Measurements from ENCODE around the gene ZNF775. TPM values are rescaled to one million over a fixed set of nuclear protein-coding genes. Genes with fewer than 3 reads are reported as not detected.

ZNF775 gene
- total RNA-seq, 2 donors from 2014 or later: 4.2 to 11.5 TPM

DNA sequence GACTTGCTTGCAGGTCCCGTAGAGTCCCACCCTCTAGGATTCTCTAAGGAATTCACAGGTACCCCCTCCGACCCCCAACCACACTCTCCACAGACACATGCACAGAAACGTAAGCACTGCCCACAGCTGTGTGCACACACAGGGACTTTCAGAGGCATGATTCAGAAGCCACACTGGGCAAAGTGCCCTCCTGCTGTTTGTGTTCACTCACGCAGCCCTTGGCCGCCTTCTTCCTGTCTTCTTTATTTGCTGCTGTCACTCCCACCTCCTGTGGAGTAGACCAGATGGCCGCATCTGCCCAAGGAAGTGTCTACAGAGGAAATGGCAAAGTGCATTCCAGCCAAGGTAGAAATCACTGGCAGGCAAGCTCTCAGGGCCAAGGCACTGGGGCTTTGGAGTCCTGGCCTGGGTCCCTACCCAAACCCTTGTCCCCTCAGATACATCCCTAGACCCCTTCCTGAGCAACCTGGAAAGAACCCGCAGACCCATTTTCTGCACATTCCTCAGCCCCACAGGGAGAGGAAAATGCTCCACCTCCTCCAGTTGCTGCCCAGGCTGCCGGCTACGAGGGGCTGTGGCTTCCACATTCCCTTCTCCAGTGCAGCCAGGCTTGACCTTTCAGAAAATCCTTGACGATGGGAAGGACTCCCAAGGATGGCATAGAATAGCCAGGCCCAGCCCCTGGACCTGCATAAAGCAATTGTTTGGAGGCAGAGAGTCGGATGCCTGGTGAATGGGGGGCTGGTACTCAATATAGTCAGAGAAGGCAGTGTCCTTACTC is 49.7 kb downstream of the ZNF775 start:
- Histone ChIP-seq H3K4me1 (ENCODE audit: control insufficient read depth in 1 of 2, low read depth in 2 of 2) (no peaks in the 10 kb centered on the region), H3K36me3 (no peaks in the 10 kb centered on the region), H3K27me3 (replicated peaks; ENCODE audit: insufficient read depth) (no peaks in the 10 kb centered on the region), H3K27ac (no peak overlapping the region), H3K9me3 (no peaks in the 10 kb centered on the region), H3K4me3 (no peak overlapping the region)
- TF ChIP-seq, protein P1, sequence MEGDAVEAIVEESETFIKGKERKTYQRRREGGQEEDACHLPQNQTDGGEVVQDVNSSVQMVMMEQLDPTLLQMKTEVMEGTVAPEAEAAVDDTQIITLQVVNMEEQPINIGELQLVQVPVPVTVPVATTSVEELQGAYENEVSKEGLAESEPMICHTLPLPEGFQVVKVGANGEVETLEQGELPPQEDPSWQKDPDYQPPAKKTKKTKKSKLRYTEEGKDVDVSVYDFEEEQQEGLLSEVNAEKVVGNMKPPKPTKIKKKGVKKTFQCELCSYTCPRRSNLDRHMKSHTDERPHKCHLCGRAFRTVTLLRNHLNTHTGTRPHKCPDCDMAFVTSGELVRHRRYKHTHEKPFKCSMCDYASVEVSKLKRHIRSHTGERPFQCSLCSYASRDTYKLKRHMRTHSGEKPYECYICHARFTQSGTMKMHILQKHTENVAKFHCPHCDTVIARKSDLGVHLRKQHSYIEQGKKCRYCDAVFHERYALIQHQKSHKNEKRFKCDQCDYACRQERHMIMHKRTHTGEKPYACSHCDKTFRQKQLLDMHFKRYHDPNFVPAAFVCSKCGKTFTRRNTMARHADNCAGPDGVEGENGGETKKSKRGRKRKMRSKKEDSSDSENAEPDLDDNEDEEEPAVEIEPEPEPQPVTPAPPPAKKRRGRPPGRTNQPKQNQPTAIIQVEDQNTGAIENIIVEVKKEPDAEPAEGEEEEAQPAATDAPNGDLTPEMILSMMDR (IDR thresholded peaks at IDR 0.05): no peak
- ATAC-seq (ENCODE audit: insufficient number of reproducible peaks, low FRiP score, low read depth): no peak
- no peak for DNase-seq (ENCODE audit: low spot score)

DNA sequence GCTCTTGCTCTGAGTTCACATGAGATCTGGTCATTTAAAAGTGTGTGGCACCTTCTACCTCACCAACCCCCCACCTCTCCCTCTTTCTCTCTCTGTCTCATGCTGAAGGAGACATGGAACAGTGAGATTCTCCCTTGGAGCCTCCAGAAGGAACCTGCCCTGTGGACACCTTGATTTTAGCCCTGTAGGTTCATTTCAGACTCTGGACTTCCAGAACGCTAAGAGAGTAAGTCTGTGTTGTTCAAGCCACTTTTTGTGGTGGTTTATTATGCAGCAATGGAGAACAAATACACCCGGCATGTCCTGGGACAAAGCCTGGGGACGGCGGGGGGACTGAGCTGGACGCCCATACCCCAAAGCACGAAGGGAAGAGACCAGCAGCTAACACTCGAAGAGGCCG is 50.6 kb downstream of the ZNF775 start:
- Histone ChIP-seq H3K4me3 (no peak overlapping the region), H3K27me3 (replicated peaks; ENCODE audit: insufficient read depth) (no peaks in the 10 kb centered on the region), H3K9me3 (no peaks in the 10 kb centered on the region), H3K4me1 (ENCODE audit: control insufficient read depth in 1 of 2, low read depth in 2 of 2) (no peaks in the 10 kb centered on the region), H3K27ac (no peak overlapping the region), H3K36me3 (no peaks in the 10 kb centered on the region)
- no peak for ATAC-seq (ENCODE audit: insufficient number of reproducible peaks, low FRiP score, low read depth)
- no peak for DNase-seq (ENCODE audit: low spot score)
- TF ChIP-seq, protein P1 (IDR thresholded peaks at IDR 0.05): no peak

DNA sequence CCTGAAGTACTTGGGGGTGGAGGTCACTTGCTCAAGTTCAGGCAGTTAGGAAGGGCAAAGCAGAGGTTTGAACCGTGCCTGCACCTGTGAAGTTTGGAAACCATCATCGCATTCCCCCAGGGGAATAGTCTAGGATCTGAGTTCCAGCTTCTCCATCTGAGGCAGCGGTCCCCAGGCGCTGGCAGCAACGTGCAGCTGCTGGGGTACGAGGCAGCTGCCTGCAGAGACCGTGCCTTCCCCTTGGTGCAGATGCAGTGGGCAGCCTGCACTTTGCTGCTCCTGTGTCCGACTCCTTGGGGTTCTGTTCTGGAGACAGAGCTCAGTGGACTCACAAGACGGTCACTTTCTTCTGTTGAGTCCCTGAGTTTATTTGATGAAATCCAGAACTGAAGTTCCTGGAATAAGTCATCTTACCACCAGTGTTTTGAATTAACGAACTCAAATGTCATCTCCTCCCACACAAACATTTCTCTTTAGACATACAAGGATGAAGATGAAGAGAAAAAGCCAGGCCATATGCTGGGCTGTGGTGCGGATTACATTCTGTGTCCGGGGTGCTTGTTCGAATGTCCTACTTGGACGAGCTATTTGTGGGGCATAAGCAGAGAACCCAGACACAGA is 51.4 kb downstream of the ZNF775 start:
- Histone ChIP-seq H3K27ac (no peak overlapping the region), H3K4me1 (ENCODE audit: control insufficient read depth in 1 of 2, low read depth in 2 of 2) (no peaks in the 10 kb centered on the region), H3K4me3 (no peak overlapping the region), H3K36me3 (no peaks in the 10 kb centered on the region), H3K27me3 (replicated peaks; ENCODE audit: insufficient read depth) (no peaks in the 10 kb centered on the region), H3K9me3 (no peaks in the 10 kb centered on the region)
- TF ChIP-seq, protein P1 (IDR thresholded peaks at IDR 0.05): no peak
- DNase-seq (ENCODE audit: low spot score) (no peak), ATAC-seq (ENCODE audit: insufficient number of reproducible peaks, low FRiP score, low read depth) (no peak)

- TF ChIP-seq, protein P1 (IDR thresholded peaks at IDR 0.05): no peak
- Histone ChIP-seq H3K9me3 (no peaks in the 10 kb centered on the region), H3K27ac (no peak overlapping the region), H3K4me3 (no peak overlapping the region), H3K4me1 (ENCODE audit: control insufficient read depth in 1 of 2, low read depth in 2 of 2) (no peaks in the 10 kb centered on the region), H3K27me3 (replicated peaks; ENCODE audit: insufficient read depth) (no peaks in the 10 kb centered on the region), H3K36me3 (no peaks in the 10 kb centered on the region)
- DNase-seq (ENCODE audit: low spot score) (no peak), ATAC-seq (ENCODE audit: insufficient number of reproducible peaks, low FRiP score, low read depth) (no peak)
Measured at GRCh38 chr7:150431839-150432658, 52.9 kb downstream of the ZNF775 start.
